HepG2 (cell line): ENCODE measurements around the gene MAP3K4. TPM values are rescaled to one million over a fixed set of nuclear protein-coding genes. Genes with fewer than 3 reads are reported as not detected.

ENCODE experiments used
- ATF6 ChIP-seq: sonication (generic); formaldehyde crosslinking; conservative IDR thresholded peaks from 2 replicates; pipeline ENCODE4 v1.4.0; 2020; ENCODE audit warnings: missing genetic modification reagents
- EED ChIP-seq: sonication (generic); formaldehyde crosslinking; IDR thresholded peaks from 2 replicates; pipeline ENCODE4 v1.5.0; 2020; ENCODE audit warnings: mild to moderate bottlenecking, missing genetic modification reagents
- GATAD2A ChIP-seq: IDR thresholded peaks from 2 replicates; pipeline ENCODE4 v1.6.1; 2016
- HNF4G ChIP-seq, 2 experiments: sonication (generic) in 1 of 2; formaldehyde crosslinking in 1 of 2; IDR thresholded peaks; 2 replicates each; pipeline versions ENCODE4 v1.4.0 to v1.6.1; 2011 to 2020; ENCODE audit warnings: borderline replicate concordance in 2 of 2, low read depth in 2 of 2, mild to moderate bottlenecking in 2 of 2, low read length in 1 of 2, missing genetic modification reagents in 1 of 2, moderate library complexity in 1 of 2
- KDM6A ChIP-seq: IDR thresholded peaks from 2 replicates; pipeline ENCODE4 v1.6.1; 2016; ENCODE audit warnings: low read depth
- SALL1 ChIP-seq: sonication (generic); formaldehyde crosslinking; IDR thresholded peaks from 2 replicates; pipeline ENCODE4 v1.8.0; 2022; ENCODE audit warnings: mild to moderate bottlenecking, missing genetic modification reagents
- SNAPC2 ChIP-seq: sonication (generic); formaldehyde crosslinking; IDR thresholded peaks from 2 replicates; pipeline ENCODE4 v1.8.1; 2022; ENCODE audit warnings: mild to moderate bottlenecking, missing genetic modification reagents
- ZBTB33 ChIP-seq: sonication (generic); formaldehyde crosslinking; IDR thresholded peaks from 2 replicates; pipeline ENCODE4 v1.4.0; 2020; ENCODE audit warnings: missing genetic modification reagents
- ZBTB4 ChIP-seq: sonication (generic); formaldehyde crosslinking; IDR thresholded peaks from 2 replicates; pipeline ENCODE4 v1.4.0; 2020; ENCODE audit warnings: missing genetic modification reagents, mild to moderate bottlenecking, borderline replicate concordance
- ZFAT ChIP-seq: sonication (generic); formaldehyde crosslinking; conservative IDR thresholded peaks from 2 replicates; pipeline ENCODE4 v1.8.1; 2023; ENCODE audit warnings: missing genetic modification reagents, inconsistent platforms
- ZFY ChIP-seq: sonication (generic); formaldehyde crosslinking; IDR thresholded peaks from 2 replicates; pipeline ENCODE4 v1.4.0; 2020; ENCODE audit warnings: missing genetic modification reagents
- ZNF124 ChIP-seq: sonication (generic); formaldehyde crosslinking; IDR thresholded peaks from 2 replicates; pipeline ENCODE4 v1.4.0; 2020; ENCODE audit warnings: missing genetic modification reagents
- ZNF260 ChIP-seq: sonication (generic); formaldehyde crosslinking; IDR thresholded peaks from 2 replicates; pipeline ENCODE4 v1.4.0; 2020; ENCODE audit warnings: missing genetic modification reagents, low read depth, mild to moderate bottlenecking, borderline replicate concordance
- ZNF280B ChIP-seq: sonication (generic); formaldehyde crosslinking; IDR thresholded peaks from 2 replicates; pipeline ENCODE4 v1.5.0; 2020; ENCODE audit warnings: missing genetic modification reagents, mild to moderate bottlenecking, borderline replicate concordance
- ZNF292 ChIP-seq: sonication (generic); formaldehyde crosslinking; IDR thresholded peaks from 2 replicates; pipeline ENCODE4 v1.8.1; 2022; ENCODE audit warnings: mild to moderate bottlenecking, low read depth, missing genetic modification reagents, borderline replicate concordance
- ZNF30 ChIP-seq: sonication (generic); formaldehyde crosslinking; IDR thresholded peaks from 2 replicates; pipeline ENCODE4 v1.5.0; 2020; ENCODE audit warnings: mild to moderate bottlenecking, missing genetic modification reagents
- ZNF607 ChIP-seq: sonication (generic); formaldehyde crosslinking; IDR thresholded peaks from 2 replicates; pipeline ENCODE4 v1.5.1; 2020; ENCODE audit warnings: missing genetic modification reagents, mild to moderate bottlenecking, borderline replicate concordance
- ZNF652 ChIP-seq: IDR thresholded peaks from 2 replicates; pipeline ENCODE4 v1.6.1; 2016; ENCODE audit warnings: low read depth, borderline replicate concordance
- ZNF792 ChIP-seq: IDR thresholded peaks from 2 replicates; pipeline ENCODE4 v1.6.1; 2016
- polyA plus RNA-seq, 8 experiments: library from polyadenylated mRNA; depleted of rRNA in 3 of 8; stranded (reverse) in 7 of 8; unstranded in 1 of 8; fragments of >200 nt; fragmentation: Illumina TruSeq in 4 of 8; extraction: Trizol in 4 of 8; gene quantifications; 2 replicates each; pipeline versions ENCODE4 v1.2.1 to v1.2.3, GENCODE V29; 2011 to 2016; ENCODE audit warnings: low read depth in 4 of 8, missing spikeins in 1 of 8, mixed read lengths in 1 of 8; ENCODE audit not compliant: insufficient read depth in 1 of 8
- total RNA-seq, 5 experiments: library from RNA; depleted of rRNA; stranded (reverse); fragments of >200 nt; fragmentation: Illumina TruSeq; extraction: Trizol; gene quantifications; 2 replicates each; pipeline ENCODE4 v1.2.3, GENCODE V29; 2016; ENCODE audit warnings: low read depth in 1 of 5

The MAP3K4 gene
- total and polyA plus RNA-seq, 2 of the 13 experiments (the other 11 are each of a cell fraction or from before 2014, with no cell fraction given): 12.9 to 33.6 TPM

DNA sequence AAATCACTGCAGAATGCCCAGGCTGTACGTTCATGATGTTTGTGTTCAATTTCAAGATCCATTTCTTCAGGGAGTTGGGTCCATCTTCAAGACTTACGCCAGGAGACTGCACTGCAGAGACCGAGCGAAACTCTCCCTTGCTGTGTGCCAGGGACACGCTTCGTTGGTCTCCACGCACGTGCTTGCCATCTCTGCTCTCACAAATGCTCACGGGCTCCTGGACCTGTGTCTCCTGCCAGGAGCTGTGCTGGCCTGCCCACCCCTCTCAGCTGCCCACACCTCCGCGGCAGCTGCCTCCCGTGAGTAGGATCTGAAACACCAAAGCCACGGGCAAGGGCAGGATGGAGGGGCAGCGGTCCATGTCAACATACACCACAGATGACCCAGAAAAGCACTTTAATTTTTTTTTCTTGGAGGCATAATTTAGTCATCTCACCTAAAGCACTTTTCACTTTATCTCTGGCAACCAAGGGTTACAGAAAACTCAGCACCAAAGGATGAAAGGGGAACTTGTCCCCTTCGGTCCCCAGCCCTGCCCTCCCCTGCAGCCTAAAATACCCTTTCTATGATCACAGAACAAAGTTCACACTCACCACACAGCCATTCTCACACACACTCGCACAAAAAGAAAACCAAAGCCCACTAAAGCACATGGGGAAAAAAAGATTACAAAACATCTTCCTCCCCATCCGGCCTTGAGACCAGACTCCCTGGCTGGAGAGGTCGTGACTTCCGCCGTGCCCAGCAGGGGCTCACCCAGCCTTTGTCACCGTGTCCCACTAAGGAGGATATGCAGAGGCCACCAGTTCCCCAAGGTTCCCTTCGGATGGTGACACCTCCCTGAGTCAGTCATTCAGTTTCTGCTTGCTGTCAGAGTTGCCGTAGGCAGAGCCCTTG lies 144.4 kb downstream of the MAP3K4 start (continued):
- TF ChIP-seq ZBTB4 (CRISPR knock-in tag): peak; percentile 41; the same call in 1 of the 2 replicates
- 0 out of 2 replicates have a peak, but pooled peaks have one; percentile 45 for TF ChIP-seq ZNF30 (CRISPR knock-in tag)
- peak; percentile 44; the same call in 1 of the 2 replicates for TF ChIP-seq SNAPC2 (CRISPR knock-in tag)
- TF ChIP-seq ZNF124 (CRISPR knock-in tag): 0 out of 2 replicates have a peak, but pooled peaks have one; percentile 2
- peak; percentile 63; the same call in 1 of the 2 replicates for TF ChIP-seq ZNF292
- TF ChIP-seq ZNF280B (CRISPR knock-in tag): 0 out of 2 replicates have a peak, but pooled peaks have one; percentile 44
- TF ChIP-seq ATF6: no peak
- TF ChIP-seq SALL1 (CRISPR knock-in tag): peak; percentile 83
- peak; percentile 79 for TF ChIP-seq HNF4G (IDR thresholded peaks at IDR 0.05; ENCODE audit: borderline replicate concordance, low read depth, low read length)
- TF ChIP-seq HNF4G (CRISPR knock-in tag; IDR thresholded peaks at IDR 0.05; ENCODE audit: borderline replicate concordance, low read depth): no peak
- 0 out of 2 replicates have a peak, but pooled peaks have one; percentile 30 for TF ChIP-seq ZNF607
- peak; percentile 36 for TF ChIP-seq ZFY (CRISPR knock-in tag)
- no peak for TF ChIP-seq ZFAT (CRISPR knock-in tag)
- no peak for TF ChIP-seq KDM6A (CRISPR knock-in tag)
- no peak for TF ChIP-seq ZNF260 (CRISPR knock-in tag)
- 0 out of 2 replicates have a peak, but pooled peaks have one; percentile 32 for TF ChIP-seq GATAD2A (CRISPR knock-in tag)
- no peak for TF ChIP-seq EED (CRISPR knock-in tag)
- peak; percentile 92 for TF ChIP-seq ZNF652 (CRISPR knock-in tag)
- no peak for TF ChIP-seq ZNF792
- TF ChIP-seq ZBTB33: peak; percentile 30; the same call in 1 of the 2 replicates
